GM18508 (cell line): Measurements from ENCODE around the gene NDUFC2.
"Not testable (repeated sequence)": the region's sequence is repeated elsewhere in the genome, so short reads cannot be mapped to it uniquely, and the experiment has no call there.

Source experiments
- ATAC-seq: cut with Tn5 transposase; IDR thresholded peaks from one replicate; pipeline ENCODE4 v1.9.1; 2021; ENCODE audit warnings: moderate number of reproducible peaks; ENCODE audit not compliant: insufficient read depth, unreplicated experiment

Gene NDUFC2

GRCh38 chr11:78079232-78080083 is at the start of gene NDUFC2:
Gene NDUFC2, minus strand, starts transcription at chr11:78079862. Its CDS starts 118 bp downstream, at chr11:78079744.
- no peak for ATAC-seq

- no peak for ATAC-seq
Measured at GRCh38 chr11:78127403-78127802, 47.7 kb upstream of the NDUFC2 start.

- ATAC-seq, result no peak
Measured at GRCh38 chr11:78112582-78113275, 33.1 kb upstream of the NDUFC2 start.

- no peak for ATAC-seq
Measured at GRCh38 chr11:78111298-78111697, 31.6 kb upstream of the NDUFC2 start.

- no peak for ATAC-seq
Measured at GRCh38 chr11:78110830-78111229, 31.2 kb upstream of the NDUFC2 start.

- no peak for ATAC-seq
Measured at GRCh38 chr11:78110351-78110750, 30.7 kb upstream of the NDUFC2 start.

GRCh38 chr11:78109081-78110015 is 29.7 kb upstream of the NDUFC2 start:
- no peak for ATAC-seq

- ATAC-seq, result no peak
Measured at GRCh38 chr11:78100676-78101472, 21.2 kb upstream of the NDUFC2 start.

GRCh38 chr11:78100261-78100660 is 20.6 kb upstream of the NDUFC2 start:
- ATAC-seq, result no peak

GRCh38 chr11:78099666-78100065 is 20.0 kb upstream of the NDUFC2 start:
- no peak for ATAC-seq

GRCh38 chr11:78097666-78098385 is 18.2 kb upstream of the NDUFC2 start:
- ATAC-seq, result no peak

GRCh38 chr11:78094250-78094649 is 14.6 kb upstream of the NDUFC2 start:
- no peak for ATAC-seq

- not testable (repeated sequence) for ATAC-seq
Measured at GRCh38 chr11:78086521-78087074, 6.9 kb upstream of the NDUFC2 start.

GRCh38 chr11:78085972-78086371 is 6.3 kb upstream of the NDUFC2 start:
- ATAC-seq, result no peak

GRCh38 chr11:78084506-78084905 is 4.8 kb upstream of the NDUFC2 start:
- ATAC-seq, result not testable (repeated sequence)

- ATAC-seq, result no peak
Measured at GRCh38 chr11:78083021-78083420, 3.4 kb upstream of the NDUFC2 start.

GRCh38 chr11:78082146-78082545 is 2.5 kb upstream of the NDUFC2 start:
- ATAC-seq, result no peak

- no peak for ATAC-seq
Measured at GRCh38 chr11:78081583-78081982, 1.9 kb upstream of the NDUFC2 start.
